Esophagus (tissue), 2 donors: ENCODE results near the gene LTB4R. TPM values are rescaled to one million over a fixed set of nuclear protein-coding genes. Genes with fewer than 3 reads are reported as not detected.
A peak's percentile ranks its signal among the peaks of the same experiment; 100 is the strongest.

Experiments
- H3K27ac ChIP-seq, 2 donors: one replicate each; pipeline ENCODE4 v1.5.1; 2013; ENCODE audit warnings: low read depth in 2 of 2, mild to moderate bottlenecking in 2 of 2, inconsistent platforms in 1 of 2, low read length in 1 of 2, moderate library complexity in 1 of 2
- H3K27me3 ChIP-seq, 2 donors: one replicate each; pipeline ENCODE4 v1.6.1; 2013; ENCODE audit warnings: low read length in 2 of 2, control low read depth in 1 of 2, mild to moderate bottlenecking in 1 of 2; ENCODE audit not compliant: insufficient read depth in 2 of 2, control insufficient read depth in 1 of 2
- H3K36me3 ChIP-seq, 2 donors: one replicate each; pipeline ENCODE4 v1.6.1; 2013; ENCODE audit warnings: low read length in 1 of 2; ENCODE audit not compliant: control insufficient read depth in 2 of 2, insufficient read depth in 2 of 2
- H3K4me1 ChIP-seq, 2 donors: one replicate each; pipeline ENCODE4 v1.6.1; 2013; ENCODE audit warnings: low read length in 1 of 2; ENCODE audit not compliant: control insufficient read depth in 2 of 2, insufficient read depth in 2 of 2
- H3K4me3 ChIP-seq, 2 donors: one replicate each; pipeline ENCODE4 v1.5.1; 2013; ENCODE audit warnings: low read length in 2 of 2, mild to moderate bottlenecking in 2 of 2, low read depth in 1 of 2, moderate library complexity in 1 of 2
- H3K9me3 ChIP-seq, 2 donors: one replicate each; pipeline ENCODE4 v1.6.1; 2013; ENCODE audit warnings: mild to moderate bottlenecking in 2 of 2, low read depth in 1 of 2, low read length in 1 of 2, moderate library complexity in 1 of 2; ENCODE audit not compliant: control insufficient read depth in 2 of 2, insufficient read depth in 1 of 2
- WGBS, 2 donors: extraction: QIAGEN DNeasy Blood & Tissue Kit; methylation state at CpG; one replicate each; pipeline ENCODE4 v1.1.7; 2013; 5-methylcytosine and 5-hydroxymethylcytosine counted together
- polyA plus RNA-seq, 2 donors: library from polyadenylated mRNA; stranded (reverse); fragments of 200-250 nt; gene quantifications; one replicate each; pipeline ENCODE4 v1.2.3, GENCODE V29; 2013
- donor health status: healthy with polysubstance abuse.
- donor health status: Bipolar disorder and iron deficiency.

Gene LTB4R
- polyA plus RNA-seq, 2 donors = 63.3 to 73.6 TPM

DNA sequence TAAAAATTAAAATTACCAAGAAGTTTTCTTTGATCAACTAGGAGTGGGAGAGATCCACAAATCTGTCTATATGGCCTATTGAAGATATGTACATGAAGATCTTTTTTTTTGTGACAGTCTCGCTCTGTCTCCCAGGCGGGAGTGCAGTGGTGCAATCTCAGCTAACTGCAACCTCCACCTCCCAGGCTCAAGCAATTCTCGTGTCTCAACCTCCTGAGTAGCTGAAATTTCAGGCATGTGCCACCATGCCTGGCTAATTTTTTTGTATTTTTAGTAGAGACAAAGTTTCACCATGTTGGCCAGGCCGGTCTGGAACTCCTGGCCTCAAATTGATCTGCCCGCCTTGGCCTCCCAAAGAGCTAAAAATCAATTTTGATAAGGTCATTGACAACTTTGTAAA lies 52.1 kb downstream of the LTB4R start:
- H3K4me3 ChIP-seq = no peak overlapping the region
- H3K36me3 ChIP-seq = no peaks in the 10 kb centered on the region
- WGBS, 2 donors = 92 to 95% methylated on average over 5 of the region's 5 CpGs
- peaks cover 0 to 2% of the 10 kb centered on the region in 2 donors for H3K27me3 ChIP-seq
- no peaks in the 10 kb centered on the region for H3K9me3 ChIP-seq
- H3K27ac ChIP-seq = no peak overlapping the region
- H3K4me1 ChIP-seq = peaks cover 0 to 11% of the 10 kb centered on the region in 2 donors

- H3K27me3 ChIP-seq = peaks cover 0 to 2% of the 10 kb centered on the region in 2 donors
- no peak overlapping the region for H3K4me3 ChIP-seq
- H3K27ac ChIP-seq = no peak overlapping the region
- 50 to 75% methylated on average over 1 of the region's 1 CpG for WGBS, 2 donors
- no peaks in the 10 kb centered on the region for H3K9me3 ChIP-seq
- H3K4me1 ChIP-seq = peaks cover 0 to 13% of the 10 kb centered on the region in 2 donors
- H3K36me3 ChIP-seq = no peaks in the 10 kb centered on the region
Measured at GRCh38 chr14:24364841-24365240, 53.5 kb downstream of the LTB4R start.

DNA sequence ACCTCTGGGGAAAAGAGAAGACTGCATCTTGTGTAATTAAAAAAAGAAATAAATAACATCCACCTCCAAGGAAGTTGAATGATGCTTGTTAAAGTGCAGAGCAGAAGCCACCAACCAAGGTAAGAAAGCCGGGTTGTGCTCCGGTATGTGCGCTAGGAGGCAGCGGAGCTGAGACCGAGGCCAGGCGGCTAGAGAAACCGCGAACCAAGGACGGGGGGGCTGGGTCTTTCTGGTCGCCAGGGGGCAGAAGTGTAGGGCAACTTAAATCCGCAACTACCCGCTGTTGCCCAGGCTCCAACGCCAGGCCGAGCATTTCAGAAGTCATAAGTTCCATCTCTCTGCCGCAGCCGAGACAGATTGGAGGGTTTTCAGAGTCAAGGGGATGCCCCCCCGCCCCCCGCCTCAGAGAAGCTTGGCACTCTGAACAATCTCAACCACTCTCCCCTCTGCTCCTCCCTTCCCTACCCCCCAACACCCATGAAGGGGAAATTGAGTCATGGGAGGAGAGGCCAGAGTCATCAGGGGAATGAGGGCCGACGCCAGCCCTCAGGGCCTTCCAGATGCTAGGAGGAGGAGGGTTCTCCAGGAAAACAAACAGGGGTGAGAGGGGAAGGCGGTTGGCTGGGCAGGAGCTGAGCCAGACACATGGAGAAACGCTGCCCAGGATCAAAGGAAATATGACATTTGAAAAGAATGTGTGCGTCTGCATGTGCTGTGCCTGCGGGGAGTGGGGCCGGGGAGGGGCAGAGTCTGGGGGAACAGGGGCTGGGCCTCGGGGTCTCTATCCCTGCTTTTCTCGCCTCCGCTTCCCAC lies 54.5 kb downstream of the LTB4R start:
- WGBS, 2 donors = 4% methylated on average over 28 of the region's 28 CpGs
- Histone ChIP-seq H3K4me1 (peaks cover 0 to 13% of the 10 kb centered on the region in 2 donors), H3K4me3 (peak overlapping the region; percentile 52 to 53), H3K9me3 (no peaks in the 10 kb centered on the region), H3K27me3 (peaks cover 0 to 2% of the 10 kb centered on the region in 2 donors), H3K27ac (peak overlapping the region; percentile 92), H3K36me3 (no peaks in the 10 kb centered on the region)

DNA sequence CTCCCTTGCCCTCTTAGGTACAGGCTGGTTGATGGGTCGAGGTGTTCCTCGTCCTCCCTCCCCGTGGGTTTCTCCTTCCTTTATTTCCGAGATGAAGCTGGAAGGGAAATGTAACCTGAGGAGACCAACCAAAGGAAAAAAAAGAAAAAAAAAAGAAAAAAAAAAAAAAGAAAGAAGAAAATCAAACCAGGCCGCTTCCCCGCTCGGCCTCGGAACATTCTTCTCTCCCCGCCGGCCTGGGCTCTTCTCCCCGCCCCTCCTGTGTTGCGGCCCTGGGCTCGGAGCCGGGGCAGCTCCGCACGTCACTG lies 55.1 kb downstream of the LTB4R start:
- peak overlapping the region; percentile 52 to 53 for H3K4me3 ChIP-seq
- peaks cover 0 to 2% of the 10 kb centered on the region in 2 donors for H3K27me3 ChIP-seq
- peaks cover 0 to 13% of the 10 kb centered on the region in 2 donors for H3K4me1 ChIP-seq
- peak overlapping the region; percentile 92 for H3K27ac ChIP-seq
- no peaks in the 10 kb centered on the region for H3K36me3 ChIP-seq
- no peaks in the 10 kb centered on the region for H3K9me3 ChIP-seq
- WGBS, 2 donors = 2 to 3% methylated on average over 16 of the region's 16 CpGs

GRCh38 chr14:24366721-24367513 lies 55.6 kb downstream of the LTB4R start:
- peak overlapping the region; percentile 52 to 53 for H3K4me3 ChIP-seq
- WGBS, 2 donors = 2 to 3% methylated on average over 40 of the region's 40 CpGs
- peak overlapping the region; percentile 92 for H3K27ac ChIP-seq
- peaks cover 0 to 2% of the 10 kb centered on the region in 2 donors for H3K27me3 ChIP-seq
- H3K9me3 ChIP-seq = no peaks in the 10 kb centered on the region
- no peaks in the 10 kb centered on the region for H3K36me3 ChIP-seq
- H3K4me1 ChIP-seq = peaks cover 0 to 13% of the 10 kb centered on the region in 2 donors

Other genes with a start within 250 kb of the LTB4R start
- under 1 TPM in 1 of 2 donors, not detected in 1; 0.06 TPM for gene CPNE6, start 239.9 kb upstream of the LTB4R start, polyA plus RNA-seq
- 10 to 100 TPM; 10.1 to 29.2 TPM for gene PCK2, start 217.2 kb upstream of the LTB4R start, polyA plus RNA-seq
- gene DCAF11, start 196.7 kb upstream of the LTB4R start, polyA plus RNA-seq = 10 to 100 TPM; 21.5 to 41.6 TPM
- gene NRL, start 196.6 kb upstream of the LTB4R start, polyA plus RNA-seq = 1 to 10 TPM in 1 of 2 donors, under 1 TPM in 1; 0.86 to 1.4 TPM
- 1 to 10 TPM in 1 of 2 donors, under 1 TPM in 1; 0.60 to 1.1 TPM for gene FITM1, start 180.8 kb upstream of the LTB4R start, polyA plus RNA-seq
- gene PSME1, start 175.3 kb upstream of the LTB4R start, polyA plus RNA-seq = 100 to 1,000 TPM; 146 to 198 TPM
- gene EMC9, start 169.9 kb upstream of the LTB4R start, polyA plus RNA-seq = 10 to 100 TPM; 24.5 to 26.6 TPM
- gene PSME2, start 164.9 kb upstream of the LTB4R start, polyA plus RNA-seq = 100 to 1,000 TPM; 143 to 233 TPM
- 10 to 100 TPM; 27.4 to 70.6 TPM for gene RNF31, start 164.0 kb upstream of the LTB4R start, polyA plus RNA-seq
- 10 to 100 TPM; 35.0 to 43.5 TPM for gene IRF9, start 150.2 kb upstream of the LTB4R start, polyA plus RNA-seq
- gene REC8, start 139.4 kb upstream of the LTB4R start, polyA plus RNA-seq = 1 to 10 TPM; 3.9 to 10.0 TPM
- 10 to 100 TPM; 12.3 to 23.5 TPM for gene IPO4, start 122.7 kb upstream of the LTB4R start, polyA plus RNA-seq
- gene TM9SF1, start 116.1 kb upstream of the LTB4R start, polyA plus RNA-seq = 10 to 100 TPM; 10.0 to 25.8 TPM
- gene TSSK4, start 105.8 kb upstream of the LTB4R start, polyA plus RNA-seq = under 1 TPM in 1 of 2 donors, not detected in 1; 0.10 TPM
- gene CHMP4A, start 98.0 kb upstream of the LTB4R start, polyA plus RNA-seq = 10 to 100 TPM; 37.0 to 65.7 TPM
- gene MDP1, start 95.4 kb upstream of the LTB4R start, polyA plus RNA-seq = 10 to 100 TPM; 12.1 to 12.8 TPM
- gene NEDD8, start 79.1 kb upstream of the LTB4R start, polyA plus RNA-seq = 100 to 1,000 TPM; 116 to 220 TPM
- gene GMPR2, start 78.6 kb upstream of the LTB4R start, polyA plus RNA-seq = 10 to 100 TPM; 24.5 to 35.0 TPM
- 10 to 100 TPM; 49.2 to 49.8 TPM for gene TINF2, start 68.9 kb upstream of the LTB4R start, polyA plus RNA-seq
- gene TGM1, start 48.3 kb upstream of the LTB4R start, polyA plus RNA-seq = 100 to 1,000 TPM; 609 to 890 TPM
- 100 to 1,000 TPM; 117 to 135 TPM for gene RABGGTA, start 39.9 kb upstream of the LTB4R start, polyA plus RNA-seq
- gene DHRS1, start 11.7 kb upstream of the LTB4R start, polyA plus RNA-seq = 10 to 100 TPM; 92.6 to 97.6 TPM
- 10 to 100 TPM in 1 of 2 donors, 1 to 10 TPM in 1; 9.3 to 10.8 TPM for gene NOP9, start 11.7 kb upstream of the LTB4R start, polyA plus RNA-seq
- 10 to 100 TPM; 24.3 TPM for gene CIDEB, start 3.5 kb upstream of the LTB4R start, polyA plus RNA-seq
- gene LTB4R2, start 1.4 kb upstream of the LTB4R start, polyA plus RNA-seq = 10 to 100 TPM; 11.6 to 30.4 TPM
- gene ADCY4, start 23.6 kb downstream of the LTB4R start, polyA plus RNA-seq = 10 to 100 TPM; 10.2 to 23.3 TPM
- 10 to 100 TPM; 13.3 to 14.4 TPM for gene RIPK3, start 28.5 kb downstream of the LTB4R start, polyA plus RNA-seq
- gene NFATC4, start 56.7 kb downstream of the LTB4R start, polyA plus RNA-seq = 10 to 100 TPM; 20.9 to 25.6 TPM
- 1 to 10 TPM; 4.8 to 5.6 TPM for gene NYNRIN, start 87.5 kb downstream of the LTB4R start, polyA plus RNA-seq
- under 1 TPM; 0.75 to 0.86 TPM for gene CBLN3, start 118.2 kb downstream of the LTB4R start, polyA plus RNA-seq
- 10 to 100 TPM; 20.8 to 24.4 TPM for gene KHNYN, start 118.5 kb downstream of the LTB4R start, polyA plus RNA-seq
- 10 to 100 TPM; 38.1 to 39.8 TPM for gene SDR39U1, start 131.3 kb downstream of the LTB4R start, polyA plus RNA-seq
- gene CMA1, start 196.8 kb downstream of the LTB4R start, polyA plus RNA-seq = under 1 TPM in 1 of 2 donors, not detected in 1; 0.35 TPM